HCT116 (cell line): ENCODE measurements around the gene COL5A3. TPM values are rescaled to one million over a fixed set of nuclear protein-coding genes. Genes with fewer than 3 reads are reported as not detected.

Experiments used
- ATAC-seq: fragments of 200-7000 bp; cut with Tn5 transposase; 2 replicates; pipeline ENCODE4 v1.9.1; 2020; ENCODE audit warnings: mild to moderate bottlenecking, moderate library complexity
- BruUV-seq: library from RNA; stranded (reverse); fragments of 400-500 nt; replicated peaks from 2 replicates; lab custom pipeline; 2021; lab: Mats Ljungman, UMichigan
- CTCF ChIA-PET: fragments of 300-600 bp; sonication (Branson Sonifier 250); formaldehyde crosslinking; loops from one replicate; lab custom pipeline; 2021; ENCODE audit warnings: antibody characterized with exemption; lab: Charles Lee
- POLR2A ChIA-PET: fragments of 300-600, 350-600 bp; sonication (Branson Sonifier 250); formaldehyde crosslinking; loops from one replicate; lab custom pipeline; 2021; ENCODE audit warnings: antibody characterized with exemption; lab: Charles Lee
- RAD21 ChIA-PET, 2 experiments: fragments of 300-600 bp; sonication (Branson Sonifier 250); formaldehyde crosslinking; loops; one replicate each; lab custom pipeline; 2023; ENCODE audit warnings: low total read pairs in 2 of 2; ENCODE audit not compliant: uncharacterized antibody in 2 of 2, unreplicated experiment in 2 of 2, low non-redundant PET in 1 of 2; lab: Charles Lee
- DNase-seq: peaks from one replicate; pipeline ENCODE4 v3.0.0-alpha.2; 2010; ENCODE audit warnings: low read depth, low spot score
- H2AFZ ChIP-seq: fragments of 200-600 bp; shearing (Covaris generic), sonication (generic); 2 replicates; pipeline ENCODE4 v1.6.1; 2017; ENCODE audit warnings: low read depth, mixed run types, mixed read lengths, antibody characterized with exemption, low read length; ENCODE audit not compliant: poor library complexity, severe bottlenecking
- H3K27ac ChIP-seq: 2 replicates; pipeline ENCODE4 v1.5.1; 2012; ENCODE audit warnings: low read depth, low read length
- H3K27me3 ChIP-seq: fragments of 200-600 bp; sonication (generic); 2 replicates; pipeline ENCODE4 v1.6.1; 2016; ENCODE audit warnings: mixed run types, low read length, mixed read lengths; ENCODE audit not compliant: insufficient read depth
- H3K36me3 ChIP-seq, 2 experiments: fragments of 200-500 bp in 1 of 2; fragments of 200-600 bp in 1 of 2; sonication (Bioruptor generic) in 1 of 2; sonication (generic) in 1 of 2; 2 replicates each; pipeline versions ENCODE4 v1.5.1 to v1.6.1; 2014 to 2016; ENCODE audit warnings: low read length in 2 of 2, inconsistent platforms in 1 of 2, mixed read lengths in 1 of 2, mixed run types in 1 of 2; ENCODE audit not compliant: insufficient read depth in 2 of 2, control insufficient read depth in 1 of 2
- H3K4me1 ChIP-seq, 2 experiments: fragments of 200-600 bp in 1 of 2; sonication (generic) in 1 of 2; 2 replicates each; pipeline versions ENCODE4 v1.5.1 to v1.6.1; 2012 to 2017; ENCODE audit warnings: low read length in 2 of 2, inconsistent platforms in 1 of 2, mild to moderate bottlenecking in 1 of 2, mixed read lengths in 1 of 2, mixed run types in 1 of 2, moderate library complexity in 1 of 2; ENCODE audit not compliant: insufficient read depth in 2 of 2, control insufficient read depth in 1 of 2
- H3K4me2 ChIP-seq: fragments of 200-600 bp; sonication (generic); 2 replicates; pipeline ENCODE4 v1.6.1; 2017; ENCODE audit warnings: mixed run types, low read length, mixed read lengths
- H3K4me3 ChIP-seq, 2 experiments: fragments of 200-600 bp in 1 of 2; sonication (generic) in 1 of 2; replicated peaks in 1 of 2; 2 replicates each; pipeline ENCODE4 v1.5.1; 2011 to 2016; ENCODE audit warnings: low read length in 2 of 2, control low read depth in 1 of 2, low read depth in 1 of 2, mild to moderate bottlenecking in 1 of 2, mixed read lengths in 1 of 2, mixed run types in 1 of 2
- H3K79me2 ChIP-seq: fragments of 200-600 bp; sonication (generic); 2 replicates; pipeline ENCODE4 v1.6.1; 2017; ENCODE audit warnings: mild to moderate bottlenecking, mixed run types, low read length, moderate library complexity, mixed read lengths; ENCODE audit not compliant: insufficient read depth
- H3K9ac ChIP-seq: fragments of 200-600 bp; sonication (generic); 2 replicates; pipeline ENCODE4 v1.6.1; 2016; ENCODE audit warnings: low read length, mixed read lengths
- H3K9me2 ChIP-seq: fragments of 200-600 bp; sonication (generic), shearing (Covaris generic); 2 replicates; pipeline ENCODE4 v1.6.1; 2017; ENCODE audit warnings: mixed run types, mild to moderate bottlenecking, moderate library complexity; ENCODE audit not compliant: insufficient read depth
- H3K9me3 ChIP-seq, 2 experiments: fragments of 200-500 bp in 1 of 2; fragments of 200-600 bp in 1 of 2; sonication (Bioruptor generic) in 1 of 2; sonication (generic) in 1 of 2; 2 replicates each; pipeline ENCODE4 v1.6.1; 2014 to 2017; ENCODE audit warnings: low read length in 2 of 2, mixed read lengths in 2 of 2, inconsistent platforms in 1 of 2, low read depth in 1 of 2, mild to moderate bottlenecking in 1 of 2, mixed run types in 1 of 2, moderate library complexity in 1 of 2; ENCODE audit not compliant: control insufficient read depth in 1 of 2, insufficient read depth in 1 of 2
- H4K20me1 ChIP-seq: fragments of 200-600 bp; sonication (generic), shearing (Covaris generic); 2 replicates; pipeline ENCODE4 v1.6.1; 2017; ENCODE audit warnings: mixed run types, mild to moderate bottlenecking, moderate library complexity; ENCODE audit not compliant: insufficient read depth
- EGR1 ChIP-seq: IDR thresholded peaks from 2 replicates; pipeline ENCODE4 v1.6.1; 2012; ENCODE audit warnings: low read depth
- ELF1 ChIP-seq: IDR thresholded peaks from 2 replicates; pipeline ENCODE4 v1.6.1; 2012; ENCODE audit warnings: low read depth, borderline replicate concordance
- EZH2phosphoT487 ChIP-seq: fragments of 200-600 bp; IDR thresholded peaks from 2 replicates; pipeline ENCODE4 v1.6.1; 2018; ENCODE audit warnings: antibody characterized with exemption, borderline replicate concordance
- FOSL1 ChIP-seq: IDR thresholded peaks from 2 replicates; pipeline ENCODE4 v1.6.1; 2012; ENCODE audit warnings: low read depth
- JUND ChIP-seq: IDR thresholded peaks from 2 replicates; pipeline ENCODE4 v1.6.1; 2012
- MAX ChIP-seq: IDR thresholded peaks from 2 replicates; pipeline ENCODE4 v1.6.1; 2012
- POLR2A ChIP-seq: IDR thresholded peaks from 2 replicates; pipeline ENCODE4 v1.7.0; 2011; ENCODE audit warnings: borderline replicate concordance; ENCODE audit not compliant: insufficient read depth, insufficient read length; ENCODE audit errors: extremely low read depth
- REST ChIP-seq: IDR thresholded peaks from 2 replicates; pipeline ENCODE4 v1.6.1; 2012; ENCODE audit warnings: low read depth
- SP1 ChIP-seq: IDR thresholded peaks from 2 replicates; pipeline ENCODE4 v1.6.1; 2012; ENCODE audit warnings: low read depth
- SRF ChIP-seq: IDR thresholded peaks from 2 replicates; pipeline ENCODE4 v1.6.1; 2012; ENCODE audit warnings: low read depth
- TCF7L2 ChIP-seq: IDR thresholded peaks from 2 replicates; pipeline ENCODE4 v1.7.0; 2011; ENCODE audit warnings: borderline replicate concordance, inconsistent platforms; ENCODE audit not compliant: insufficient read depth, insufficient read length; ENCODE audit errors: extremely low read depth
- YY1 ChIP-seq: IDR thresholded peaks from 2 replicates; pipeline ENCODE4 v1.6.1; 2011; ENCODE audit warnings: low read length, low read depth, moderate library complexity, mild to moderate bottlenecking; ENCODE audit not compliant: insufficient replicate concordance; ENCODE audit errors: extremely low read depth
- ZBTB33 ChIP-seq: IDR thresholded peaks from 2 replicates; pipeline ENCODE4 v1.6.1; 2011; ENCODE audit warnings: mild to moderate bottlenecking, low read length, moderate library complexity; ENCODE audit not compliant: insufficient replicate concordance; ENCODE audit errors: extremely low read depth
- ZFX ChIP-seq: fragments of 450-650 bp; IDR thresholded peaks from 2 replicates; pipeline ENCODE4 v1.6.1; 2017
- ZNF274 ChIP-seq: fragments of 200-500 bp; sonication (Bioruptor generic); IDR thresholded peaks from 2 replicates; pipeline ENCODE4 v1.6.1; 2014; ENCODE audit warnings: mild to moderate bottlenecking, low read depth, low read length, inconsistent platforms
- intact Hi-C: fragments of 100-400 bp; cut with micrococcal nuclease; formaldehyde crosslinking; loops from 2 replicates; pipeline ENCODE4 v1.10.0; 2022
- total RNA-seq: library from RNA; stranded (reverse); gene quantifications from one replicate; pipeline ENCODE4 v1.2.1, GENCODE V29; 2021; ENCODE audit not compliant: unreplicated experiment

The COL5A3 gene
- total RNA-seq, 1 experiment from 2014 or later, result 0.15 TPM

GRCh38 chr19:9962623-9963290 is 47.5 kb downstream of the COL5A3 start:
- H4K20me1 ChIP-seq, result no peaks in the 10 kb centered on the region
- H3K9ac ChIP-seq, result no peak overlapping the region
- no peak for ATAC-seq
- POLR2A ChIA-PET, result interaction anchor here (0.6 kb wide), 1 partner anchor 57 kb away, joined by 5 read pairs; no protein-coding TSS in a partner anchor
- H2AFZ ChIP-seq, result no peak overlapping the region
- H3K9me3 ChIP-seq, result no peaks in the 10 kb centered on the region
- no peaks in the 10 kb centered on the region for H3K4me1 ChIP-seq
- no peaks in the 10 kb centered on the region for H3K9me2 ChIP-seq
- CTCF ChIA-PET, result interaction anchor here (1.1 kb wide), 1 partner anchor 10 kb away, joined by 3 read pairs; no protein-coding TSS in a partner anchor
- no TSS peak for BruUV-seq
- no peak for DNase-seq
- RAD21 ChIA-PET, result no interaction called here
- TF ChIP-seq EGR1 (no peak), MAX (no peak), ZBTB33 (no peak), EZH2phosphoT487 (no peak), SRF (no peak), TCF7L2 (no peak), JUND (no peak), SP1 (no peak), FOSL1 (no peak), REST (no peak), ZNF274 (no peak), ZFX (no peak), POLR2A (no peak), ELF1 (no peak), YY1 (no peak)
- TF ChIP-seq, all 23 proteins: peak for 0
- intact Hi-C loops, result no loop called here
- H3K4me3 ChIP-seq, result no peak overlapping the region
- no peak overlapping the region for H3K4me2 ChIP-seq
- H3K36me3 ChIP-seq, result no peaks in the 10 kb centered on the region
- no peaks in the 10 kb centered on the region for H3K27me3 ChIP-seq
- H3K27ac ChIP-seq, result no peak overlapping the region
- H3K79me2 ChIP-seq, result no peaks in the 10 kb centered on the region
